Mononuclear cell (primary cell): ENCODE data around the gene ZNF746. TPM values are rescaled to one million over a fixed set of nuclear protein-coding genes. Genes with fewer than 3 reads are reported as not detected.
A peak's percentile ranks its signal among the peaks of the same experiment; 100 is the strongest.

Experiments
- H3K27me3 ChIP-seq: 2 replicates; pipeline ENCODE4 v1.6.0; 2011; ENCODE audit warnings: low read length, control low read depth; ENCODE audit not compliant: insufficient read depth
- H3K4me1 ChIP-seq: 2 replicates; pipeline ENCODE4 v1.5.1; 2011; ENCODE audit warnings: mild to moderate bottlenecking, low read length, control low read depth; ENCODE audit not compliant: insufficient read depth
- H3K4me3 ChIP-seq: 2 replicates; pipeline ENCODE4 v1.5.1; 2011; ENCODE audit warnings: mild to moderate bottlenecking, low read length, moderate library complexity
- H3K9me3 ChIP-seq: 2 replicates; pipeline ENCODE4 v1.5.1; 2011; ENCODE audit warnings: low read depth, mild to moderate bottlenecking, control low read depth, low read length
- total RNA-seq: library from RNA; depleted of rRNA; stranded (reverse); fragments of >200 nt; gene quantifications from one replicate; pipeline ENCODE4 v1.2.3, GENCODE V29; 2012

ZNF746 gene
- 38.1 TPM for total RNA-seq

GRCh38 chr7:149497467-149498261 lies at the start of gene ZNF746:
Gene ZNF746 (minus strand): TSS chr7:149497809. CDS start chr7:149497536, 273 bp downstream.
- peaks cover 31% of the 10 kb centered on the region for H3K4me1 ChIP-seq
- no peaks in the 10 kb centered on the region for H3K9me3 ChIP-seq
- H3K4me3 ChIP-seq, result peak within 1 kb of the TSS; percentile 58
- no peaks in the 10 kb centered on the region for H3K27me3 ChIP-seq

GRCh38 chr7:149547126-149547525 lies 49.5 kb upstream of the ZNF746 start:
- H3K9me3 ChIP-seq, result no peaks in the 10 kb centered on the region
- no peaks in the 10 kb centered on the region for H3K27me3 ChIP-seq
- H3K4me1 ChIP-seq, result no peaks in the 10 kb centered on the region
- H3K4me3 ChIP-seq, result no peak overlapping the region

- Histone ChIP-seq H3K9me3 (peaks cover 2% of the 10 kb centered on the region), H3K4me1 (no peaks in the 10 kb centered on the region), H3K27me3 (no peaks in the 10 kb centered on the region), H3K4me3 (no peak overlapping the region)
Observed at GRCh38 chr7:149546331-149546730, 48.7 kb upstream of the ZNF746 start.

GRCh38 chr7:149544028-149544427 lies 46.4 kb upstream of the ZNF746 start:
- Histone ChIP-seq H3K4me1 (no peaks in the 10 kb centered on the region), H3K4me3 (no peak overlapping the region), H3K9me3 (peaks cover 6% of the 10 kb centered on the region), H3K27me3 (no peaks in the 10 kb centered on the region)

- Histone ChIP-seq H3K4me3 (no peak overlapping the region), H3K27me3 (no peaks in the 10 kb centered on the region), H3K4me1 (peaks cover 4% of the 10 kb centered on the region), H3K9me3 (peaks cover 47% of the 10 kb centered on the region)
Observed at GRCh38 chr7:149532654-149533053, 35.0 kb upstream of the ZNF746 start.

- Histone ChIP-seq H3K4me1 (no peaks in the 10 kb centered on the region), H3K4me3 (no peak overlapping the region), H3K27me3 (no peaks in the 10 kb centered on the region), H3K9me3 (peaks cover 49% of the 10 kb centered on the region)
Observed at GRCh38 chr7:149529136-149529718, 31.6 kb upstream of the ZNF746 start.

- H3K9me3 ChIP-seq, result peaks cover 43% of the 10 kb centered on the region
Observed at GRCh38 chr7:149527414-149527813, 29.8 kb upstream of the ZNF746 start.

GRCh38 chr7:149525280-149525679 lies 27.7 kb upstream of the ZNF746 start:
- no peaks in the 10 kb centered on the region for H3K4me1 ChIP-seq
- H3K27me3 ChIP-seq, result no peaks in the 10 kb centered on the region
- H3K4me3 ChIP-seq, result no peak overlapping the region
- peaks cover 29% of the 10 kb centered on the region for H3K9me3 ChIP-seq

More at GRCh38 chr7:149527414-149527813, 29.8 kb upstream of the ZNF746 start:
- Histone ChIP-seq H3K4me3 (no peak overlapping the region), H3K27me3 (no peaks in the 10 kb centered on the region), H3K4me1 (no peaks in the 10 kb centered on the region)

GRCh38 chr7:149524394-149524793 lies 26.8 kb upstream of the ZNF746 start:
- Histone ChIP-seq H3K4me3 (no peak overlapping the region), H3K4me1 (no peaks in the 10 kb centered on the region), H3K27me3 (no peaks in the 10 kb centered on the region), H3K9me3 (peaks cover 24% of the 10 kb centered on the region)

- Histone ChIP-seq H3K9me3 (peaks cover 30% of the 10 kb centered on the region), H3K27me3 (peaks cover 3% of the 10 kb centered on the region), H3K4me3 (no peak overlapping the region), H3K4me1 (no peaks in the 10 kb centered on the region)
Observed at GRCh38 chr7:149510248-149510647, 12.6 kb upstream of the ZNF746 start.

- Histone ChIP-seq H3K4me3 (no peak overlapping the region), H3K4me1 (no peaks in the 10 kb centered on the region), H3K27me3 (peaks cover 3% of the 10 kb centered on the region), H3K9me3 (peaks cover 30% of the 10 kb centered on the region)
Observed at GRCh38 chr7:149509774-149510173, 12.2 kb upstream of the ZNF746 start.

- Histone ChIP-seq H3K9me3 (peaks cover 17% of the 10 kb centered on the region), H3K4me3 (no peak overlapping the region), H3K4me1 (no peaks in the 10 kb centered on the region), H3K27me3 (peaks cover 3% of the 10 kb centered on the region)
Observed at GRCh38 chr7:149505551-149505950, 7.9 kb upstream of the ZNF746 start.

GRCh38 chr7:149501651-149502050 lies 4.0 kb upstream of the ZNF746 start:
- Histone ChIP-seq H3K27me3 (peaks cover 3% of the 10 kb centered on the region), H3K4me1 (peaks cover 7% of the 10 kb centered on the region), H3K9me3 (peaks cover 5% of the 10 kb centered on the region), H3K4me3 (no peak overlapping the region)

GRCh38 chr7:149500910-149501309 lies 3.3 kb upstream of the ZNF746 start:
- Histone ChIP-seq H3K4me3 (no peak overlapping the region), H3K9me3 (peaks cover 5% of the 10 kb centered on the region), H3K27me3 (no peaks in the 10 kb centered on the region), H3K4me1 (peaks cover 15% of the 10 kb centered on the region)

GRCh38 chr7:149500201-149500600 lies 2.6 kb upstream of the ZNF746 start:
- H3K4me1 ChIP-seq, result peaks cover 22% of the 10 kb centered on the region
- H3K9me3 ChIP-seq, result peaks cover under 1% of the 10 kb centered on the region
- no peak overlapping the region for H3K4me3 ChIP-seq
- H3K27me3 ChIP-seq, result no peaks in the 10 kb centered on the region

- H3K4me3 ChIP-seq, result no peak overlapping the region
- no peaks in the 10 kb centered on the region for H3K9me3 ChIP-seq
- peaks cover 31% of the 10 kb centered on the region for H3K4me1 ChIP-seq
- H3K27me3 ChIP-seq, result no peaks in the 10 kb centered on the region
Observed at GRCh38 chr7:149498811-149499210, 1.2 kb upstream of the ZNF746 start.
